ENCODE results near the gene CAPN2.
"Not testable (repeated sequence)": the region's sequence is repeated elsewhere in the genome, so short reads cannot be mapped to it uniquely, and the experiment has no call there.

The CAPN2 gene

GRCh38 chr1:223802032-223802431, 89.7 kb downstream of the CAPN2 start:
- H3K4me3 ChIP-seq (ENCODE audit: control insufficient read depth, low read depth, low read length) = no peak overlapping the region
- DNase-seq (ENCODE audit: low read depth) = no peak
- TF ChIP-seq CTCF (IDR thresholded peaks at IDR 0.05; ENCODE audit: control insufficient read depth, insufficient read depth, low read depth, low read length, missing control alignments) = no peak

- no peak for TF ChIP-seq CTCF (IDR thresholded peaks at IDR 0.05; ENCODE audit: control insufficient read depth, insufficient read depth, low read depth, low read length, missing control alignments)
- DNase-seq (ENCODE audit: low read depth) = no peak
- H3K4me3 ChIP-seq (ENCODE audit: control insufficient read depth, low read depth, low read length) = no peak overlapping the region
Measured at GRCh38 chr1:223802602-223803001, 90.3 kb downstream of the CAPN2 start.

- no peak for TF ChIP-seq CTCF (IDR thresholded peaks at IDR 0.05; ENCODE audit: control insufficient read depth, insufficient read depth, low read depth, low read length, missing control alignments)
- H3K4me3 ChIP-seq (ENCODE audit: control insufficient read depth, low read depth, low read length) = no peak overlapping the region
- no peak for DNase-seq (ENCODE audit: low read depth)
Measured at GRCh38 chr1:223803211-223803610, 90.9 kb downstream of the CAPN2 start.

- DNase-seq (ENCODE audit: low read depth); H3K4me3 ChIP-seq (ENCODE audit: control insufficient read depth, low read depth, low read length): not testable (repeated sequence)
Measured at GRCh38 chr1:223809905-223810304, 97.6 kb downstream of the CAPN2 start.

- H3K4me3 ChIP-seq (ENCODE audit: control insufficient read depth, low read depth, low read length) = no peak overlapping the region
- DNase-seq (ENCODE audit: low read depth) = no peak
- no peak for TF ChIP-seq CTCF (IDR thresholded peaks at IDR 0.05; ENCODE audit: control insufficient read depth, insufficient read depth, low read depth, low read length, missing control alignments)
Measured at GRCh38 chr1:223810586-223810985, 98.2 kb downstream of the CAPN2 start.

GRCh38 chr1:223811634-223812101, 99.3 kb downstream of the CAPN2 start:
- no peak overlapping the region for H3K4me3 ChIP-seq (ENCODE audit: control insufficient read depth, low read depth, low read length)
- DNase-seq (ENCODE audit: low read depth) = peak; percentile 16
- peak; percentile 41 for TF ChIP-seq CTCF (IDR thresholded peaks at IDR 0.05; ENCODE audit: control insufficient read depth, insufficient read depth, low read depth, low read length, missing control alignments)

- no peak for TF ChIP-seq CTCF (IDR thresholded peaks at IDR 0.05; ENCODE audit: control insufficient read depth, insufficient read depth, low read depth, low read length, missing control alignments)
- no peak for DNase-seq (ENCODE audit: low read depth)
- H3K4me3 ChIP-seq (ENCODE audit: control insufficient read depth, low read depth, low read length) = no peak overlapping the region
Measured at GRCh38 chr1:223813645-223814044, 101.3 kb downstream of the CAPN2 start.
